RWPE1 (cell line): ENCODE results near the gene STPG1.

Experiments used
- CTCF ChIA-PET: fragments of 350-600 bp; sonication (Branson Sonifier 250); formaldehyde crosslinking; extraction: SDS; loops from one replicate; lab custom pipeline; 2021; lab: Yijun Ruan, JAX
- POLR2A ChIA-PET: fragments of 400-600 bp; formaldehyde crosslinking; extraction: SDS; loops from one replicate; lab custom pipeline; 2020; ENCODE audit warnings: antibody characterized with exemption; ENCODE audit not compliant: low non-redundant PET; lab: Yijun Ruan, JAX
- DNase-seq: peaks from one replicate; pipeline ENCODE4 v3.0.0; 2012; ENCODE audit warnings: low spot score
- H3K27ac ChIP-seq: fragments of 450-650 bp; 2 replicates; pipeline ENCODE4 v1.5.1; 2017
- CTCF ChIP-seq: fragments of 450-650 bp; conservative IDR thresholded peaks from 2 replicates; pipeline ENCODE4 v1.5.1; 2017; ENCODE audit warnings: low read depth, mild to moderate bottlenecking

Gene STPG1

DNA sequence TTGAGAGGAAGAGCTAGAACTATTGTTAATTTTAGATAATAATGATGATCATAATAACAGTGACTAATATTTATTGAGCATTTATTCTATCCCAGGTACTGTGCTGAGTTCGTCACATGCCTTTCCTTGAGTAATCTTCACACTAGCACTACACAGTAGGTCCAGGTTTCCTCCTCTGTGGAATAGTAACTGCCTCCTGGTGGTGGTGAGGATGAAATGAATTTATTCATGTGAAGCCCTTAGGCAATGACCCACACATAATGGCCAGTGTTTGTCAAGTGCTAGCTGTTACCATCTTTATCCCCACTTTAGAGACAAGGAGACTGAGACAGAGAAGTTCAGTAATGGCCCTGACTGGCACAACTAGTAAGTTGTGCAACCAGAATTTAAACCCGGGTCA, 7.9 kb upstream of the STPG1 start:
- CTCF ChIA-PET, result interaction anchor here (0.6 to 1.3 kb wide), 2 partner anchors 187 to 222 kb away, joined by 3 to 5 read pairs; no protein-coding TSS in a partner anchor
- DNase-seq, result no peak
- POLR2A ChIA-PET, result interaction anchor here (0.6 kb wide), 1 partner anchor 218 kb away, joined by 8 read pairs; no protein-coding TSS in a partner anchor
- TF ChIP-seq CTCF, result no peak
- H3K27ac ChIP-seq, result no peak overlapping the region

GRCh38 chr1:24420547-24420946, 7.0 kb upstream of the STPG1 start:
- ChIA-PET CTCF (no interaction called here), POLR2A (no interaction called here)
- TF ChIP-seq CTCF, result no peak
- no peak overlapping the region; the same call in 1 of the 2 replicates for H3K27ac ChIP-seq
- no peak for DNase-seq

GRCh38 chr1:24418898-24419628, 5.5 kb upstream of the STPG1 start:
- ChIA-PET CTCF (interaction anchor here (0.7 to 1.7 kb wide), 3 partner anchors 168 to 1712 kb away, joined by 3 to 6 read pairs (median 3); no protein-coding TSS in a partner anchor), POLR2A (no interaction called here)
- no peak for TF ChIP-seq CTCF
- peak overlapping the region; percentile 95 for H3K27ac ChIP-seq
- peak; percentile 67 for DNase-seq

DNA sequence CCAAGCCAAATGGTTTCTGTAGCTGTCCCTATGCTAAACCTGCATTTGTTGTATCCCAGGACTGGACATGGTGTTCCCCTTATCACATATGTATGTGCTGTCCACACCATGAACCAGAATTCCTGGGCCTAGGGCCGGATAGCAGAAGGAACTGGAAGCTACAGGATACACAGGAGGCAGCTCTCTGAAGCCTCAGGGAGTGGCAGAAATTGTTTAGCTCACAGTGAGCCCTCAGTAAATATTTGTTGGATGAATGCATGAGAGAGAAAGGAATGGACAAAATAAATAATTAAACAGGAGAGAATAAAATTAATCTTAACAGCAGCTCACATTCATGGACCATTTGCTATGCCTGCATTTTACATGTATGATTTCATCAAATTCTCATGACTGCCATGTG, 4.1 kb upstream of the STPG1 start:
- peak overlapping the region; percentile 86; the same call in 1 of the 2 replicates for H3K27ac ChIP-seq
- DNase-seq, result peak; percentile 12
- ChIA-PET POLR2A (interaction anchor here (0.6 kb wide), 1 partner anchor 219 kb away, joined by 3 read pairs; no protein-coding TSS in a partner anchor), CTCF (interaction anchor here (0.6 to 1.7 kb wide), 3 partner anchors 132 to 209 kb away, joined by 3 to 6 read pairs (median 5); no protein-coding TSS in a partner anchor)
- TF ChIP-seq CTCF, result no peak

DNA sequence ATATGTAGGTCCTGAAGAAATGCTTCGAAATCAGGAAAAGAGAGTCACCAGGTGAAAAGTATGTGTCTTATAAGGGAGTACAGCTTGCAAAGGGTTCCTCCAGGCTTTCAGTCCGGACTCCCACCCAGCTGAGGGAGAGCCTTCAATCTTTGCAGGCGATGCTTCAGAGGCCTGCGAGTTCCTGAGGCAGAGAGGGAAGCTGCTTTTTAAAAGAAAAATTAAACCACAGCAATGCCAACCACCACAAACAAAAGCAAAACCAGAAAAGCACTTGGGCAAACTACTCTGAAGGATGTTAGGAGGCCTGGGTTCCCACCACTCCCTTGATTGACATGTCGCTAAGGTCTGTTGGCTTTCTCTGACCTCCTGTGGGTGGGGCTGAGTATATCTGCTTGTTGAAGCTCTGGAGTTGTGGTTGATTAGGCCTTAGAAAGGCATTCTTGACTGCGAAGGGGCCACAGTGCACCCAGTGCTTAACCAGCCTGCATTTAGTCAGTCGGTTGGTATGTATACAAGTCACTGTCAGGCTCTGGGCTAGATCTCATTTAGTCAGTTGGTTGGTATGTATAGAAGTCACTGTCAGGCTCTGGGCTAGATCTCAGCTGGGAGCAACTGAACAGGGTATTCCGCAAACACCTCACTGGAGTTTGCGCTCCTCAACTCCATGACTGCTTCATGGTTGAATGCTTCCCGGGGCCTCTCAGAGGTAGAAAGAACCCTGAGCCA, 3.2 kb upstream of the STPG1 start:
- ChIA-PET CTCF (interaction anchor here (0.6 to 0.7 kb wide), 2 partner anchors 132 to 190 kb away, joined by 3 to 5 read pairs; no protein-coding TSS in a partner anchor), POLR2A (interaction anchor here (0.6 kb wide), 1 partner anchor 218 kb away, joined by 3 read pairs; no protein-coding TSS in a partner anchor)
- TF ChIP-seq CTCF, result no peak
- peak overlapping the region; percentile 86 for H3K27ac ChIP-seq
- peak; percentile 76 for DNase-seq
